H1 (cell line): ENCODE measurements around the gene UROC1. TPM values are rescaled to one million over a fixed set of nuclear protein-coding genes. Genes with fewer than 3 reads are reported as not detected.

ENCODE experiments used
- CTCF ChIA-PET: fragments of 300-600 bp; sonication (Branson Sonifier 250); formaldehyde crosslinking; loops from one replicate; lab custom pipeline; 2021; ENCODE audit not compliant: partially characterized antibody; lab: Charles Lee
- POLR2A ChIA-PET: fragments of 300-600 bp; sonication (Branson Sonifier 250); formaldehyde crosslinking; loops from one replicate; lab custom pipeline; 2021; ENCODE audit warnings: inconsistent platforms; ENCODE audit not compliant: partially characterized antibody; lab: Charles Lee
- DNase-seq, 2 experiments: peaks; one replicate each; pipeline versions ENCODE4 v3.0.0 to v3.0.0-alpha.2; 2010 to 2022; ENCODE audit warnings: low spot score in 2 of 2, low read depth in 1 of 2, mixed read lengths in 1 of 2
- FAIRE-seq: peaks from 2 replicates; lab custom pipeline; 2011; peaks lifted over from hg19 to GRCh38; lab: Jason Lieb, UNC
- H2AFZ ChIP-seq: 2 replicates; pipeline ENCODE4 v1.8.1; 2012; ENCODE audit warnings: low read length, inconsistent platforms
- H2AK5ac ChIP-seq: 2 replicates; pipeline ENCODE4 v1.6.1; 2013; ENCODE audit warnings: low read depth, low read length
- H2BK120ac ChIP-seq: replicated peaks from 2 replicates; pipeline ENCODE3; 2013; ENCODE audit warnings: low read depth, low read length, inconsistent platforms
- H2BK12ac ChIP-seq: 2 replicates; pipeline ENCODE4 v1.6.1; 2013; ENCODE audit warnings: low read depth, low read length
- H2BK15ac ChIP-seq: 2 replicates; pipeline ENCODE4 v1.6.1; 2013; ENCODE audit warnings: low read length
- H2BK20ac ChIP-seq: 2 replicates; pipeline ENCODE4 v1.6.1; 2013; ENCODE audit warnings: low read length
- H2BK5ac ChIP-seq: 2 replicates; pipeline ENCODE4 v1.6.1; 2013; ENCODE audit warnings: low read depth, low read length
- H3K14ac ChIP-seq: 2 replicates; pipeline ENCODE4 v1.6.1; 2013; ENCODE audit warnings: inconsistent platforms; ENCODE audit not compliant: insufficient read length
- H3K18ac ChIP-seq: 2 replicates; pipeline ENCODE4 v1.6.1; 2013; ENCODE audit warnings: low read length; ENCODE audit errors: extremely low read depth
- H3K23ac ChIP-seq: 2 replicates; pipeline ENCODE4 v1.6.1; 2013; ENCODE audit warnings: inconsistent platforms; ENCODE audit not compliant: insufficient read length
- H3K23me2 ChIP-seq: 2 replicates; pipeline ENCODE4 v1.6.1; 2013; ENCODE audit warnings: low read depth, low read length
- H3K27ac ChIP-seq: 2 replicates; pipeline ENCODE4 v1.6.1; 2011; ENCODE audit warnings: low read depth, low read length, inconsistent platforms
- H3K27me3 ChIP-seq, 4 experiments: replicated peaks in 1 of 4; 1 replicate in 1 of 4; 2 replicates in 3 of 4; pipeline versions ENCODE4 v1.6.1 to v1.8.1; 2011 to 2013; ENCODE audit warnings: low read length in 3 of 4, mild to moderate bottlenecking in 3 of 4, inconsistent platforms in 2 of 4, mixed read lengths in 2 of 4, moderate library complexity in 1 of 4; ENCODE audit not compliant: control insufficient read depth in 3 of 4, insufficient read depth in 3 of 4; ENCODE audit errors: extremely low read depth in 1 of 4
- H3K36me3 ChIP-seq, 4 experiments: 2 replicates each; pipeline versions ENCODE4 v1.6.1 to v1.8.1; 2011 to 2013; ENCODE audit warnings: mild to moderate bottlenecking in 4 of 4, low read length in 3 of 4, moderate library complexity in 2 of 4, control low read depth in 1 of 4, inconsistent platforms in 1 of 4; ENCODE audit not compliant: insufficient read depth in 4 of 4, control insufficient read depth in 2 of 4
- H3K4ac ChIP-seq: replicated peaks from 2 replicates; pipeline ENCODE3; 2013; ENCODE audit warnings: low read length, low read depth, mixed read lengths, inconsistent platforms; ENCODE audit not compliant: insufficient read length
- H3K4me1 ChIP-seq, 4 experiments: replicated peaks in 1 of 4; 1 replicate in 1 of 4; 2 replicates in 3 of 4; pipeline versions ENCODE4 v1.6.1 to v1.8.1; 2011 to 2013; ENCODE audit warnings: low read length in 3 of 4, inconsistent platforms in 2 of 4, mixed read lengths in 1 of 4; ENCODE audit not compliant: insufficient read depth in 4 of 4, control insufficient read depth in 3 of 4
- H3K4me2 ChIP-seq, 2 experiments: 2 replicates each; pipeline versions ENCODE4 v1.6.1 to v1.8.1; 2011 to 2013; ENCODE audit warnings: low read depth in 2 of 2, low read length in 2 of 2, control low read depth in 1 of 2, inconsistent platforms in 1 of 2, mild to moderate bottlenecking in 1 of 2; ENCODE audit not compliant: insufficient read depth in 1 of 2
- H3K4me3 ChIP-seq, 4 experiments: fragments of 200-600, 300-600 bp in 1 of 4; sonication (generic), shearing (Covaris generic), sonication (Bioruptor Twin) in 1 of 4; 2 replicates each; pipeline versions ENCODE4 v1.5.1 to v1.8.1; 2011 to 2016; ENCODE audit warnings: low read length in 4 of 4, low read depth in 3 of 4, control low read depth in 2 of 4, inconsistent platforms in 2 of 4, mild to moderate bottlenecking in 2 of 4, mixed read lengths in 1 of 4, moderate library complexity in 1 of 4; ENCODE audit not compliant: insufficient read depth in 2 of 4; ENCODE audit errors: extremely low read depth in 1 of 4
- H3K56ac ChIP-seq: replicated peaks from 2 replicates; pipeline ENCODE3; 2013; ENCODE audit warnings: low read depth, mild to moderate bottlenecking, mixed read lengths, low read length, inconsistent platforms; ENCODE audit not compliant: insufficient read length
- H3K79me1 ChIP-seq: 2 replicates; pipeline ENCODE4 v1.6.1; 2013; ENCODE audit warnings: low read depth, low read length, control low read depth
- H3K79me2 ChIP-seq, 2 experiments: 2 replicates each; pipeline versions ENCODE4 v1.6.1 to v1.8.1; 2012 to 2013; ENCODE audit warnings: low read length in 2 of 2, mild to moderate bottlenecking in 2 of 2, inconsistent platforms in 1 of 2; ENCODE audit not compliant: insufficient read depth in 2 of 2, control insufficient read depth in 1 of 2
- H3K9ac ChIP-seq, 4 experiments: replicated peaks in 1 of 4; 1 replicate in 1 of 4; 2 replicates in 3 of 4; pipeline versions ENCODE4 v1.6.1 to v1.8.1; 2011 to 2013; ENCODE audit warnings: low read depth in 3 of 4, low read length in 3 of 4, control low read depth in 2 of 4, mild to moderate bottlenecking in 2 of 4, moderate library complexity in 2 of 4, inconsistent platforms in 1 of 4; ENCODE audit errors: extremely low read depth in 1 of 4
- H3K9me3 ChIP-seq, 2 experiments: 2 replicates each; pipeline versions ENCODE4 v1.6.1 to v1.8.1; 2012 to 2013; ENCODE audit warnings: mild to moderate bottlenecking in 2 of 2, moderate library complexity in 2 of 2, control low read depth in 1 of 2, inconsistent platforms in 1 of 2, low read depth in 1 of 2, low read length in 1 of 2, mixed read lengths in 1 of 2; ENCODE audit not compliant: insufficient read depth in 2 of 2
- H4K20me1 ChIP-seq, 2 experiments: replicated peaks in 1 of 2; 2 replicates each; pipeline versions ENCODE3 to v1.8.1; 2011 to 2013; ENCODE audit warnings: inconsistent platforms in 2 of 2, low read length in 2 of 2, mild to moderate bottlenecking in 1 of 2; ENCODE audit not compliant: insufficient read depth in 2 of 2, control insufficient read depth in 1 of 2
- H4K5ac ChIP-seq: 2 replicates; pipeline ENCODE4 v1.6.1; 2013; ENCODE audit warnings: low read length, low read depth, mixed read lengths, inconsistent platforms; ENCODE audit not compliant: insufficient read length
- H4K8ac ChIP-seq: 2 replicates; pipeline ENCODE4 v1.8.0; 2013; ENCODE audit warnings: mild to moderate bottlenecking, moderate library complexity, low read length, inconsistent platforms; ENCODE audit not compliant: insufficient read depth; ENCODE audit errors: extremely low read depth
- H4K91ac ChIP-seq: replicated peaks from 2 replicates; pipeline ENCODE3; 2013; ENCODE audit warnings: low read length, mixed read lengths, inconsistent platforms; ENCODE audit not compliant: insufficient read length
- NANOG ChIP-seq: IDR thresholded peaks from 2 replicates; pipeline ENCODE4 v1.6.1; 2011; ENCODE audit warnings: low read length, low read depth, mild to moderate bottlenecking, inconsistent platforms; ENCODE audit not compliant: insufficient read depth, poor library complexity, severe bottlenecking
- RAD21 ChIP-seq, 2 experiments: IDR thresholded peaks in 1 of 2; conservative IDR thresholded peaks in 1 of 2; 2 replicates each; pipeline ENCODE4 v1.6.1; 2011; ENCODE audit warnings: low read depth in 2 of 2, low read length in 2 of 2, improper control_type of control experiment in 1 of 2, inconsistent platforms in 1 of 2, mild to moderate bottlenecking in 1 of 2, moderate library complexity in 1 of 2
- WGBS, 2 experiments: shearing (Covaris generic) in 1 of 2; methylation state at CpG; one replicate each; pipeline versions ENCODE4 v1.1.6 to v1.1.7; 2013 to 2015; ENCODE audit warnings: low lambda C conversion rate in 2 of 2, mixed read lengths in 2 of 2, inconsistent platforms in 1 of 2, low coverage in 1 of 2, missing lambda C conversion rate in 1 of 2; ENCODE audit not compliant: insufficient replicate concordance in 2 of 2, insufficient coverage in 1 of 2, insufficient read length in 1 of 2; ENCODE audit errors: extremely low coverage in 1 of 2, missing lambda C conversion rate in 1 of 2; 5-methylcytosine and 5-hydroxymethylcytosine counted together
- polyA plus RNA-seq, 7 experiments: library from polyadenylated mRNA; depleted of rRNA in 3 of 7; stranded (reverse) in 5 of 7; unstranded in 2 of 7; fragments of >200 nt in 5 of 7; fragments of 200-250 nt in 2 of 7; gene quantifications; 1 replicate in 5 of 7; 2 replicates in 1 of 7; 4 replicates in 1 of 7; pipeline versions ENCODE4 v1.2.1 to v1.2.3, GENCODE V29; 2011 to 2013; ENCODE audit warnings: missing spikeins in 2 of 7, mixed read lengths in 2 of 7
- total RNA-seq: library from RNA; stranded (reverse); fragmentation: NEBNext Ultra II Directional; extraction: Animal tissue kit (Norgen Biotek cat#: 25700); gene quantifications from 2 replicates; pipeline ENCODE4 v1.2.1, GENCODE V29; 2021

The UROC1 gene
- total and polyA plus RNA-seq, 2 of the 8 experiments (the other 6 are each of a cell fraction or from before 2014, with no cell fraction given): 0.03 TPM; not detected in 1

DNA sequence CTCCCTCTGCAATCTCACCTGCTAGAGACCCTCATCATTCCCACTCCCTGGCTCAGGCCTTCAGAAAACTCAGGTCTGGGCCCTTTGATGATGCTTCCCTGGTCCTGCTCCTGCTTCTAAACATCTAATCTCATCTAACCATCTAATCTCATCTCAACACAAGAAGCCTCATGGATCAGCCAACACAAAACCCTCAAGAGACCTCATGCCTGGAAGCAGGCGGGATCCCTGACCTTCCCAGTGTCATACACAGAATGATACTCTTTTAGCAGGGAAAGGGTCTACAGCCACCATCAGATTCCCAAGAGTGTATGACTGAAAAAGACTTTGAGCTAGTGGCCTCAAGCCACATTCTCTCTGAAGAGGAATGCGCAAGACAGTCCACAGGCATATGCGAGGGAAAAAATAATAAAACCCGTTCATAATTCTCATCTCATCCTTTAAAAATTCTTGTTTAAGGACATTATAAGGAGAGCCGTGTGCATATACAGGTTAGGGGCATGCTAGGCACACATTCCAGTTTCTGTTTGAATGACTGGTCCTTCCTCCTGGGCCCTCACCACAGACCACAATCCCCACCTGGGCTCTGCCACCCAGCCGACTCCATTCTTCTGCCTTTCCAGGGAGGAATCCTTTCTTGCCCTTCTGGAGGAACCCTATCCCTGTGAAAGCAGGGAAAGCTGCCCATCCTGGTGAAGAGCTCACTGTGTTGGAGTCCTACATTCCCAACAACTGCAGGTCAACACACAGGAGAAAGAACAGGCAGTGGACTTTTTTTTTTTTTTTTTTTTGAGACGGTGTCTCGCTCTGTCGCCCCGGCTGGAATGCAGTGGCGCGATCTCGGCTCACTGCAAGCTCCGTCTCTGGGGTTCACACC, 44.0 kb downstream of the UROC1 start:
- no peak overlapping the region for H4K8ac ChIP-seq
- H2BK5ac ChIP-seq: no peak overlapping the region
- H3K27me3 ChIP-seq: no peaks in the 10 kb centered on the region
- H3K9ac ChIP-seq: no peak overlapping the region; a peak in 1 of 7 replicates
- no peak overlapping the region for H3K4me3 ChIP-seq
- H4K5ac ChIP-seq: no peak overlapping the region
- no peak overlapping the region for H3K4ac ChIP-seq
- no peak overlapping the region for H2AK5ac ChIP-seq
- H3K23ac ChIP-seq: no peak overlapping the region
- peak overlapping the region; percentile 39 to 92; a peak in 3 of 4 replicates for H3K4me2 ChIP-seq
- no peak overlapping the region for H2BK12ac ChIP-seq
- H3K23me2 ChIP-seq: peaks cover 15% of the 10 kb centered on the region
- H3K9me3 ChIP-seq: no peaks in the 10 kb centered on the region
- H4K91ac ChIP-seq: no peak overlapping the region
- POLR2A ChIA-PET: interaction anchor here (0.6 to 4.2 kb wide), 6 partner anchors 9 to 477 kb away, joined by 3 to 23 read pairs (median 4); no protein-coding TSS in a partner anchor
- peaks cover 12% of the 10 kb centered on the region for H3K79me1 ChIP-seq
- no peak overlapping the region for H3K27ac ChIP-seq
- WGBS, 2 experiments: 88% methylated on average over 6 of the region's 14 CpGs; no CpG with 5 or more reads in 1 of the 2 experiments
- H3K14ac ChIP-seq: no peak overlapping the region
- FAIRE-seq: no peak
- no peak overlapping the region for H2BK20ac ChIP-seq
- no peak overlapping the region for H2BK120ac ChIP-seq
- H3K56ac ChIP-seq: no peak overlapping the region
- peaks cover 16 to 35% (median 23%) of the 10 kb centered on the region in 4 experiments; a peak in 7 of 8 replicates for H3K36me3 ChIP-seq
- peaks cover 15 to 20% of the 10 kb centered on the region in 2 experiments for H4K20me1 ChIP-seq
- no peak overlapping the region for H3K18ac ChIP-seq
- peaks cover 0 to 50% of the 10 kb centered on the region in 2 experiments; a peak in 2 of 4 replicates for H3K79me2 ChIP-seq
- no peak overlapping the region for H2AFZ ChIP-seq
- DNase-seq: no peak
- TF ChIP-seq RAD21 (IDR thresholded peaks at IDR 0.05 in 1 of 2, conservative IDR thresholded peaks at IDR 0.05 in 1 of 2; ENCODE audit: low read depth in 2 of 2, low read length in 2 of 2) (no peak), NANOG (no peak)
- CTCF ChIA-PET: interaction anchor here (1.2 to 3.1 kb wide), 5 partner anchors 11 to 340 kb away, joined by 3 to 15 read pairs (median 5); no protein-coding TSS in a partner anchor
- no peak overlapping the region for H2BK15ac ChIP-seq
- H3K4me1 ChIP-seq: peaks cover 9 to 22% (median 14%) of the 10 kb centered on the region in 4 experiments; a peak in 6 of 7 replicates
